Skin epidermis (tissue), 12 donors: ENCODE results near the gene TOR4A.

Source experiments
- H3K27ac ChIP-seq, 21 experiments: fragments of 200-600 bp; sonication (generic) in 11 of 21; one replicate each; pipeline ENCODE4 v1.5.0; 2020; ENCODE audit warnings: mild to moderate bottlenecking in 3 of 21, inconsistent platforms in 2 of 21, moderate library complexity in 2 of 21
- H3K4me3 ChIP-seq, 7 experiments: fragments of 200-600 bp; sonication (generic) in 2 of 7; one replicate each; pipeline ENCODE4 v1.5.0; 2020; ENCODE audit warnings: inconsistent platforms in 2 of 7, mild to moderate bottlenecking in 2 of 7, moderate library complexity in 1 of 7

The TOR4A gene

DNA sequence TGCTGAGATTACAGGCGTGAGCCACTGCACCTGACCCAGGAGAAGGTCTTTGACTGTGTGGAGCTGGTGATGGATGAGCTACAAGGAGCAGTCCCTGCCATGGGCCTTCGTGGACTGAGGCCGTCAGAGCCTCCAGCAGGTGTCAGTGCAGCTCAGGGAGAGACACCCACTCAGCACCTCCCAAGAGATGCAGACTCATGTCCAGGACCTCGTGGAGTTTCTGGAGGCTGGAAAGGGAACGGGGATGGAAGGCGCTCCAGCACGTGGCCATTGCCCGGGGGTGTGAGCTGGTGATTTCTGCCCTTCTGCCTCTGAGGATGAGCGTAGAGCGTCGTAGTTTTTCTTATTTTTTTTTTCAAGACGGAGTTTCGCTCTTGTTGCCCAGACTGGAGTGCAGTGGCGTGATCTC, 9.5 kb downstream of the TOR4A start:
- Histone ChIP-seq H3K4me3 (no peak overlapping the region), H3K27ac (no peak overlapping the region)

DNA sequence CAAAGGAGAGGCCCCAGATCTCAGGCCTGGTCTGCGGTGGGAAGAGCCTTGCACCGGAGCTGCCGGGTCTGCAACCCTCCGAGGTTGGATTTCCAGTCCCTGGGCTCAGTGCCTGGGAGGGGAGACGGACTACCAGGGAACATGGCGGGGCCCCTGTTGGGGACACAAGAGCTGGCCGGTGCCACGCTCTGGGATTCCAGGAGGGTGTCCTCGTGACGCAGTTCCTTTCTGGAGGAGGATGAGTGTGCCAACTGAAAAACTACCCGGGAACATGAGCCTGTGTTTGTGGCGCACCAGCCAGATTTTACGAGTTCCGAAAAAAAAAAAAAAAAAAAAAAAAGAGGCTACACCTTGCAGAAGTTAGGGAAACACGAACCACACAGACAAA, 15.6 kb downstream of the TOR4A start:
- Histone ChIP-seq H3K4me3 (no peak overlapping the region), H3K27ac (no peak overlapping the region)

DNA sequence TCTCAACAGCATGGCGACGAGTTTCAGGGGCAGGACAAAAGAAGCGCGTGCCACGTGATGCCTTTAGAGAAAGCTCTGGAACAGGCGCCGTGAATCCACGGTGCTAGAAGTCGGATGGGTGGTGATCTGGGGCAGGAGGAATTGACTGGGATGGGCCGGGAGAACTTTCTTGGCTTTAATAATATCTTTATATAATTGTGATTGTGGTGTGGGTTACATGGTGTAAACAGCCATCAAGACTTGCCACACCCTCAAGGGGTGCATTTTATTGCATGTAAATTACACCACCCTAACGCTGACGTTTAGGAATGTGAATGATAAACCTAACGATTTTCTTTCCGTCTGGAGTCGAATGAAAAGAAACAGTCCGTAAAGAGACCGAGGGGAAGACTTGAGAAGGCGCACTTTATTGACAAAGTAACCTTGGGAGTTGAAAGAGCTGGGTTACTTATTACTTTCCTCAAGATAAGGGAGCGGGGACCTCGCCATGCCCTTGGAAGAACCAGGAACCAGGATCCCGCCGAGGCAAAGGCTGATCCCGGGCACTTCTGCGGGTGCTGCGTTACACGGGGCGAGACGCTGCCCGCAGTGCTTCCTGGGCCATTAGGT, 16.1 kb downstream of the TOR4A start:
- Histone ChIP-seq H3K27ac (no peak overlapping the region), H3K4me3 (no peak overlapping the region)

DNA sequence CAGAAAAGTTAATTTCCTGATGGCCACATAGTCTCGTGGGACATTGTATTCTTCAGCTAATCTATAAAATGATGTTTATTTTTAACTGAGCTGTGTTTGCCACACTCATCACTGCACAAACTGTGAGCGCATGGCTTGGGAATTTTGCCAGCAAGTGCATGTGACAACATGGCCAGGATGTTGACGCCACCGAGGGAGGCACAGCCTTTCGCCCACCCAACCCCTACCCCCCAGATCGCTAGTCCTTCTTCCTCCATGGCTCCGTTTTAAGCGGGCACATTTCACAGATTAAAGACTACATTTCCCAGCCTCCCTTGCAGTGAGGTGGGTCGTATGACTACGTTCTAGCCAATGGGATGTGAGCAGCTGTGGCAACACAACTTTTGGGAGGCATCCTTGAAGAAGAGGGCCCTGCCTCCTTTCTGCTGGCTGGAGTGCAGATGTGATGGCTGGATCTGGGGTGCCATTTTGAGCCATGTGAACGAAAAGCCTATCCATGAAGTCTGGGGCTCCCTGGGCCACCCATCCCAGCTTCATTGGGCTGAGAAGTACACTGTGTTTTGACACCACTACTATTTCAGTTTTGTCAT, 16.7 kb downstream of the TOR4A start:
- Histone ChIP-seq H3K4me3 (no peak overlapping the region), H3K27ac (no peak overlapping the region)

DNA sequence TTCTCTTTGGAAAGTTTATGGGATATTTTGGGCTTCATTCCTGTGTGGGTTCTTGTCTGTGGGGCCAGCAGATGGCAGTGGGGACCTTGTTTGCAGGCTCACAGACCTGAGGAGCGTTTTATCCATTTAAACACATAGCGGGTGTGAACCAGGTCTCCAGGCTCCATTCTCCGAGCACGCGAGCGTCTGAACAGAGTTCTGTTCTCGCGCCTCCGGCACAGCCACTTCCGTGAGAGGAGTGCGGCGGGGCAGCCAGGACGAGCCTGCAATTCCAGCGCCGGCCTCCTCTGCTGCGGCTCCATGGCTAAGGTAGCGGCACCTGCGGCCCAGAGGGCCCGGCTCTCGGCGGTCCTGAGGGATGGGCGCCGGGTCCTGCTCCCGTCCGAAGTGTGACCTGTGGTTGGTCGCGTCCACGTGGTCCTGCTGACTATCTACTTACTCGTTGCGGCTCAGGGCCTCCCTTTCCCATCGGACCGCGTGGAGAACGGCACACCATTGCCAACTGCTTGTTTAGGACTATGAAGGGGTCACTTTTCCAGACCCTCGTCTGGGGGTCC, 17.2 kb downstream of the TOR4A start:
- Histone ChIP-seq H3K27ac (no peak overlapping the region), H3K4me3 (peak overlapping the region in 6 of 7 experiments; percentile 3 to 39 (median 28))

DNA sequence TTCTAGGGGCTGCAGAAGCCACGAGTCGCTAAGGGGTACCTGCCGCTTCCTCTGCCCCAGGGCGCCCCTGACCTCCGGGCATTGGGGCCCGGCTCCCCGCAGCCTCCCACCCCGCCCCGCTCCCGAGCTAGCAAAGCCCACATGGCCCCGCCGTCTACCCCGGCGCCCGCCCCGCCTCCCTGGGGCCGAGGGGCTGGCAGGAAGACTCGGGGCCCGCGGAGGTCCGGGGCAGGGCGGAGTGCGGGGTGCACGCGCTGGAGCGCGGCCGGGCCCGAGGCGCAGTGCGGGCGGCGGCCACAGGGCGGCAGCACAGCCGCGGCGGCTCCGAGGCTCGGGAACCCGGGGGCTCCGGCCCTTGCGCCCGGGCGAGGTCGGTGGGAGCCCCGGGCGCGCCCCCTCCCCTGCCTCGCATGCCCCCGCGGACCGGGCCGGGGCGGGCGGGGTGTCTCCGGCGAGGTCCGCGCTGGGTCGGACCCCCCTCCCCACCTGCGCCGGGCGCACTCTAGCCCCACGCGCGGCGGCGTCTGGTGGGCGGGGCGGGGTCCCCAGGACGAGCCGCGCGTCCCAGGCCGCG, 17.8 kb downstream of the TOR4A start:
- H3K27ac ChIP-seq, result peak overlapping the region in 5 of 21 experiments; percentile 34 to 73 (median 61)
- H3K4me3 ChIP-seq, result peak overlapping the region in 6 of 7 experiments; percentile 3 to 39 (median 28)

DNA sequence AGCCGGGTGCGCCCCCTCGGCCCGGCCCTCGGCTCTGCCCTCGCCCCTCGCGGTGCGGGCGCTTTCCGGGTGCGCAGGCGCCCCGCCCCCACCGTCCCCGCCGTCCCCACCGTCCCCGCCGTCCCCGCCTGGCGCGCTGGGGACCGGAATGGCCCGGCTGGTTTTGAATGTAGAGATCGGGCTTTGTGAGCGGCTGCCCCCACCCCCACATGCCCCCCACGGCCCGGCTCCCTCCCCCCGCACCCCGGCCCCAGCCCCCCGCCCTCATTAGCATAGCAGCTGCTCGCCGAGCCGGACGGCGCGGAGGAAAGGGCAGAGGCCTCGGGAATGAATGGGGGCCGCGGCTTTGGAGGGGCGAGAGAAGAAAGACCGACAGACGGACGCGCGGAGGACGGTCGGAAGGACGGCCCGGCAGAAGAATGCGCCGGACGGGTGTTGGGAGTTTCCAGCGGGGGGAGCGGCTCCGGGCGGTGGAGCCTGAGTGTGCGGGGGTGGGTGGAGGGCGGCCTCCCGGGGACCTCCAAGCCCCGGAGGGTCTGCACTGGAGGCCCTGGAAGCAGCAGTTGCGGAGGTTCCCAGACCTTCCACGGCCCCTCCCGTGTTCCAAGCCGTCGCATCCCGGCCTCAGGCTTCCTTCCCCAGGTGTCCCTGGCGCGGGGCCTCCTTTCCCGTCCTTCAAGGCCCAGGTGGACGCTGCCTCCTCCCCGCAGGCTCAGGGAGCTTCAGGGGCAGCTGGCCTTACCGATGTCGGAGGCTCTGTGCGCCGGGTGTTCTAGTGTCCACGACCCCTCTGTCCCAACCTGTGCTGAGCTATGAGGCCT, 18.5 kb downstream of the TOR4A start:
- H3K27ac ChIP-seq, result peak overlapping the region in 14 of 21 experiments; percentile 2 to 73 (median 52)
- H3K4me3 ChIP-seq, result peak overlapping the region; percentile 3 to 39 (median 25)

DNA sequence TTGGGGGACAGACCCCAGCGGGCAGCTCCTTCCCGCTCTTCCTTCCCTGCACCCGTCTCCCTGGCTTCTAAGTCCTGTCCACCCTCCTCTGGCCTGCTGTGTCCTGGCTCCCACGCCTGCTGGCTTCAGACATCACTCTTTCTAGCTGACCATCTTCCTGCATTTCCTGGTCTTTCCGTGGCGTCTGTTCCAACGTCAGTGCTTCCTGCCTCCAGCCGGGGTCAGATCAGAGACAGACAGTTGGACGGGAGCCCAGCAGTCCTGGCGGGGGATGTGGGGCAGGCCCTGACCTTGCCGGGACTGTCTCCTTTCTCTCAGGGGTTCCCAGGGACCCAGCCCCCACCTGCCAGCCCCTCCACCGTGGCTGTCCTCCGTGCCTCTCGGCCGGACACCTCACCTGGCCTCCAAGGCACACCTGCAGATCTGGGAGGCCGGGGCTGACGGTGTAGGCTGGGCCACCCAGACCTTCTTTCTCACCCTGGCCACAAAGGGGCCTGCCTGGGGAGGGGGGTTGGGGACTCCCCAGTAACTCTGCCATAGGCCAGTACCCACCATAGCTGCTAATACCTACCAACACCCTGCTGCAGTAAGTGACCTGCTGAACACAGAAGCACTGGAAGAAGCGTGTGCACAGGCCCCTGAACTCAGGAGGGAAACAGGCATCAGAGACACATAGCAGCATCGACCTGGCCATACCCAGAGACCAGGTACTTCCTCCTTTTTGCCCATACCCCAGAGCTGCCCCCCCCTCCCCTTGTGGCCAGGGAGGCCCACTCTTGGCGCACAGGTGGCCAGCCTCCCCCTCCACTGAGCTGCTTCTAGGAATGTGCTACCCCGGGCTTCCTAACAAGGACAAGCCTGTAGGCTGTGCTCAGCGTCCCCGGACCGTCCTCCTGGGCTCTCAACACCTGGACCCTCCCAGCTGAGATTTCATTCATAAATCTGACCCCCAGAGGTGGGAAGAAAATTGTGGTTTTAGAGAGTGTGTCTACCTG, 19.4 kb downstream of the TOR4A start:
- peak overlapping the region in 2 of 7 experiments; percentile 7 to 30 for H3K4me3 ChIP-seq
- peak overlapping the region in 14 of 21 experiments; percentile 2 to 80 (median 52) for H3K27ac ChIP-seq

DNA sequence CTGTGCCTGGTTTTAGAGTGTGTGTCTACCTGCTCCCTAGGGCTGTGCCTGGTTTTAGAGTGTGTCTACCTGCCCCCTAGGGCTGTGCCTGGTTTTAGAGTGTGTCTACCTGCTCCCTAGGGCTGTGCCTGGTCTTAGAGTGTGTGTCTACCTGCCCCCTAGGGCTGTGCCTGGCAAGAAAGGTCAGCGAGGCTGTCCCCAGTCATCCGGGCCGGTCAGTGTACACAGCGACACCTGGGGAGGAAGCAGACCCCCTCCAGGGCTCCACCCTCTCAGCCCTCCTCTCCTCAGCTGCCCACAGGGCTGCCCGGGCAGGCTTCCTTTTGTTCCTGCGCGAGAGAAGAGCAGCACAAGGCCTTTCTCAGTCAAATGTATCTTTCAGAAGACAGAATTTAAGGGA, 20.4 kb downstream of the TOR4A start:
- Histone ChIP-seq H3K27ac (peak overlapping the region in 9 of 21 experiments; percentile 12 to 80 (median 51)), H3K4me3 (no peak overlapping the region)

DNA sequence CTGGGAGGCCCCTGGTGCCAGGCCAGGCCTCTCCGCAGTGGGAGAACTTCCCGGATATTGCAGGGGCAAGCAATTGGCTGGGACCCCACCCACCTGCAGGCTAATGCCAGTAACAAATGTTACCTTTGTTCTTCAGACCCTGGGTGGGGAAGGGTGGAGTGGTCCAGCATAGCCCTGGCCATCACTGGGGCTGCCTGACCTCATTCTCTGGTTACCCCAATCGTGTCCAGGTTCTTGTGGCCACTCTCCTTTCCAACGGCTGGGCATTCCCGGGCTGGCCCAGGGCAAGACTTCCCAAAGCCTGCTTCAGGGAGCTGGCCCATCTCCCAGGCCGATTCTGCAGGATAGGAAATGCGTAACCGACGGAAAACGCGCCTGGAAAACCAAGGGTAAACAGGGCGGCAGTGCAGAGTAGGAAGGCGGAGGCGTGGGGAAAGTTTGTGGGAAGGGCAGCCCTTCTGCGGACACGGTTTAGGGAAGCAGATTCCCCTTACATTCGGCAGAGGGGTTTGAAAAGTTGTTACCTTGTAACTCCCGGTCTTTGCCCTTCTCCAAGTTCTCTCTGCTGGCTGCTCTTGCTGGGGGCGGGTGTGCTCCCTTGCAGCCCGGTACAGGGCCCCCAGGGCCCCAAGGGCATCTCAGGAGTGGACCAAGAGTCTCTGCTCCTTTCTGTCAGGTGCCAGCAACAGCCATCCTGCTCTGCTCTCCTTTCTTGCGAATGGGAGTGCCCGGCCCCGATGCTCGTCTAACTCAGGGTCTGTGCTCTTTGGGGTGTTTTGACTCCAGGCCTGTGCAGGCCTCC, 21.1 kb downstream of the TOR4A start:
- Histone ChIP-seq H3K4me3 (peak overlapping the region in 6 of 7 experiments; percentile 9 to 60 (median 50)), H3K27ac (peak overlapping the region in 10 of 21 experiments; percentile 10 to 80 (median 46))

DNA sequence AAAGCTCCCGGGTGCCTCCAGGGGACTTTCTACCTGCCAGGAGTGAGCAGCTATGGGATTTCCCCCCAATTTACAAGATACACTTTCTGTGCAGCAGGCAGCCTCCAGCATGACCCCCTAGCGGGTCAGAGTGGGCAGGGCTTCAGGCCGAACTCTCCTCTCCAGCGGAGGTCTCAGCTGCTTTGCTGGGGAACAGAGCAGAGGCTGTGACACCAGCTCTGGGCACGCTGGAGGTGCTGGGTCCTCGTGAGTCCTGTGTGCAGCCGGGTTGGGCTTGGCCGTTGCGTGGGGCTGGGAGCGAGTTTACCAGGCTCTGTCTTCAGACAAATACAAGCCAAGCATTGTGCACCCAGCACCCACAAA, 21.7 kb downstream of the TOR4A start:
- H3K27ac ChIP-seq, result peak overlapping the region in 6 of 21 experiments; percentile 10 to 59 (median 36)

DNA sequence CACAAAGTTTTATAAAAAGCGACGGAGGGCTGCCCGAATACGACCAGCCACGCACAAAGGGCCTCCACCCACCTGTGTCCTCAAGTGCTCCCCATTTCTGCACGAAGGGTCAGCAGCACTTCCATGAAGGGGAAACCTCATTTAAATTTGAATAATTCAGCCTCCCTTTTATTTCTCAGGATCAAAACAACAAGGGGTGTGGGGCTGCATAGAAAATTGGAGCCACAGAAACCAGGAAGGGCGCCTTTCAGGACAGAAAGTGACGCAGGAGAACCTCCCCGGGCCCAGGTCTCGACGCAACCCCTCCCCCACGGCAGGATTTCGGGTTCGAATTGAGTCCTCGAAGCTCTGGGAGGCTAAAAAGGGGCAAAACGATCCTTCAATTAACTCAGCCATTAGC, 22.4 kb downstream of the TOR4A start:
- H3K4me3 ChIP-seq, result peak overlapping the region; percentile 41 to 60 (median 53)
- H3K27ac ChIP-seq, result peak overlapping the region in 5 of 21 experiments; percentile 26 to 81 (median 59)

More for the DNA sequence above, 21.7 kb downstream of the TOR4A start:
- peak overlapping the region in 6 of 7 experiments; percentile 9 to 60 (median 50) for H3K4me3 ChIP-seq

DNA sequence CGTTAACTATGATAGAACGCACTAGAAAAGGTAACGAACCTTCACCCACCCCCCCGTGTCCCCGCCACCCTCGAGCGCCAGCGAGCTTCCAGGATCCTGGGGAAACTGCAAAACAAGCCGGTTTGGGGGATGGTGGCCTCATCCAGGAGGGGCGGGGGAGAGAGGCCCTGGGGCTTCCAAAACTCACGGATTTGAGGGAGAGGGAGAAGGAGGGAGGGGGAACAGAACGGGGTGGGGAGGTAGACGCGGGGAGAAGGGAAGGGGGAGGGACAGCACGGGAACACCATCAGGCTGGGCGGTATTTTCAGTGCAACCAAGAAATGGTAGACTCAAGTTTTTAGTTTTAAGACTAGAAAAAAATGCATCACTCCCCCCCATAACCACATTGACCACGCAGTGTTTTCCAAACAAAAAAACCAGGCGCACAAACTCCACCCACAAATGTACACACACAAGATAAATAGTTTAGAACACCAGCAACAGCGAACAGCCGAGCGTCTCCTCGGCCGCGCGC, 23.1 kb downstream of the TOR4A start:
- H3K27ac ChIP-seq, result peak overlapping the region in 13 of 21 experiments; percentile 4 to 81 (median 59)
- H3K4me3 ChIP-seq, result peak overlapping the region; percentile 41 to 60 (median 53)

DNA sequence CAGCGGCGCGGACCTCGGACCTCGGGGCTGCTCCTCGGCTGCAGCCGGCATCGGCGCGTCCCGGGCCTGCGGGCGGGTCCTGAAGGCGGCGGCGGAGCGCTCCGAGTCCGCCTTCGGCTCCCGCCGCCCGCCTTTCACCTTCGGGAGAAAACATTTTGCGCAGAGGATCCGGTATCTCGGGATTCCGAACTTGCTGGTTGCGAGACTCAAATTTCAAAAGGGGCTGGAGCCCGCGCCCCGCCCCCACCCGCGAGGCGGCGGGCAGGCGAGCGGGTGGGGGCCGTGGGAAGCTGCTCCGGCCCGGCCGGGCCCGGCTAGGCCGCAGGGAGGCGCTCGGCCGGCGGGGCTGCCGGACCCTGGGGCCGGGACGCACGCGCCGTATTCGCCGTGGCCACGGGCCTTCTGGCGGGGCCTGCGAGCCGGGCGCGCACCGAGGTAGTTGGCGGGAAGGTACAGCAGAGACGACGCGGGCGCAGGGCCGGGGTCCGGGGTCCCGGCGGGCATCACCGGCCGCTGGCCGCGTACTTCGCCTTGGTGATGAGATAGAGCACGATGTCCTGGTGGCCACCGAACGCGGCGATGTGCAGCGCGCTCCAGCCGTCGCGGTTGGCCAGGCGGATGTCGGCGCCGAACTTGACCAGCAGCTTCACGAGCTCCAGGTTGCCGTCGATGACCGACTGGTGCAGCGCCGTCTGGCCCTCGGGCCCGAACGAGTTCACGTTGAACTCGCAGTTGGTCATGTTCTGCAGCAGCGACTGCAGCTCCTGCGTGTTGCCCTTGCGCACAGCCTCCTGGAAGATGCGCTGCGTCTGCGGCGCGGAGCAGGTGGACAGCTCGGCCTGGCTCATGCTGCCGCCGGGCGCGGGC, 23.8 kb downstream of the TOR4A start:
- H3K27ac ChIP-seq, result peak overlapping the region in 17 of 21 experiments; percentile 6 to 81 (median 59)
- peak overlapping the region; percentile 41 to 60 (median 53) for H3K4me3 ChIP-seq

DNA sequence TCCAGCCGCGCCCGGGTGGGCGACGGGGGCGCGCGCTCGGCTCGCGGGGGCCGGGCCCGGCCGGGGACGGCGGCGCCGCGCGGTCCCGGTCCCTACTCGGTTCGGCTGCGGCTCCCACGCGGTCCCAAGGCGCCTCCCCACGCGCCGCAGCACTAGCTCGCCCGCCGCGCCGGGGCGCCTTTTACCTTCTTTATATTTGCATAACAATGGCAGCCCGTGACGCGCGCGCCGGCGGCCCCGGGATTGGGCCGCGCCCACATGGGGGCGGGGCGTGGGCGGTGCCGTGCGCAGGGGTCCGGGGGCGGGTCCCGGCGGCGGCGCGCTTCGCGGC, 24.6 kb downstream of the TOR4A start, which contains the start of gene NRARP:
TSS of gene NRARP (minus strand) at position 154 of the 331 bp plus-strand sequence. CDS start 343 bp downstream, outside the sequence.
- H3K27ac ChIP-seq, result peak within 1 kb of the TSS; percentile 57 to 93 (median 86)
- peak within 1 kb of the TSS; percentile 41 to 60 (median 53) for H3K4me3 ChIP-seq

DNA sequence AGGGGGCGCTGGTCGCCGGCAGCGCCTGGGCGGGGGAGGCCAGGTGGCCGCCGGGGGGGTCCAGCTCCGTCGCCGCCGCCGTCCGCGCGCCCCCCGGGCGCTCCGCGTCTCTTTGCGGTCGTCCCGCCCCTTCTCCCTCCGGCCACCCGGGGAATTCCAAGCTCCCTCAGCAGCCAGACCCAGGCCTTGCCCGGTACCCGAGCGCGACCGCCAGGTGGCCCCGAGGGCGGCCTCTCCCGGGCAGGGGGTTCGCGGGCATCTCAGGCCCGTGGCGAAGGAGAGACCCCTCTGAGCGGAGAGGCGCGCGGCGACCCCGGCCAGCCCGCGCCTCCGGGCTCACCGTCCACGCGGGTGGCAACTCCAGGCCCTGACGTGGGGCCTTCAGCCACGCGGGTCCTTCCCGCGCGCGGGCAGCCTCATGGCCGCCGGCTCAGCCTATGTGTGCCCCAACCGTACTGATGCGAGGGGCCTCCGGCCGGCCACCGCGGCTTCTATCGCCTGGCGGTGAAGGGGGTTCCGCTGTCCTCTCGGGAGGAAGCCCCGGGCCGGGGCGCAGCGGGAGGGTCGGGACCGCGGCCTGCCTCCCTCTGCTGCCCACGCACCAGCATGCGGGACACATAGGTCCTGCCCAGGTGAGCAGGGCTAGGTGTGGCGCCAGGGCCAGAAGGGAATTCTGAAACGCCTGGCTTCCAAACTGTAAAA, 25.1 kb downstream of the TOR4A start:
- H3K4me3 ChIP-seq, result peak overlapping the region; percentile 36 to 52 (median 44)

More for the DNA sequence above, 25.1 kb downstream of the TOR4A start:
- peak overlapping the region; percentile 57 to 93 (median 86) for H3K27ac ChIP-seq
